ENCODE measurements around the gene TMEM272. TPM values are rescaled to one million over a fixed set of nuclear protein-coding genes. Genes with fewer than 3 reads are reported as not detected.
"Not testable (repeated sequence)": the region's sequence is repeated elsewhere in the genome, so short reads cannot be mapped to it uniquely, and the experiment has no call there.

TMEM272 gene
- polyA plus RNA-seq, 12 donors: 0.08 to 0.55 (median 0.17) TPM; not detected in 2

GRCh38 chr13:51825681-51826254 lies 19.2 kb downstream of the TMEM272 start:
- no peak for DNase-seq

- no peak for DNase-seq
Measured at GRCh38 chr13:51825165-51825592, 19.8 kb downstream of the TMEM272 start.

DNA sequence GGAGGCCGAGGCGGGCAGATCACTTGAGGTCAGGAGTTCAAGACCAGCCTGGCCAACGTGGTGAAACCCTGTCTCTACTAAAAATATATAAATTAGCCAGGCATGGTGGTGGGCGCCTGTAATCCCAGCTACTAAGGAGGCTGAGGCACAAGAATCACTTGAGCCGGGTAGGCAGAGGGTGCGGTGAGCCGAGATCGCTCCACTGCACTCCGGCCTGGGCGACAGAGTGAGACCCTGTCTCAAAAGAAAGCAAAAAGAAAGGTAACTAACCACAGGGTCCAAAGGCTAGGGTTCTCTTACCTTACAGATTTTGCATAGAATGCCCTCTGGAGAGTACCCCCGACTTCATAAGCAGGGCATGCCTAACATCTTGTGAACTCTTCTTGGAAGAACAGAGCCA lies 20.3 kb downstream of the TMEM272 start:
- DNase-seq: not testable (repeated sequence)

DNA sequence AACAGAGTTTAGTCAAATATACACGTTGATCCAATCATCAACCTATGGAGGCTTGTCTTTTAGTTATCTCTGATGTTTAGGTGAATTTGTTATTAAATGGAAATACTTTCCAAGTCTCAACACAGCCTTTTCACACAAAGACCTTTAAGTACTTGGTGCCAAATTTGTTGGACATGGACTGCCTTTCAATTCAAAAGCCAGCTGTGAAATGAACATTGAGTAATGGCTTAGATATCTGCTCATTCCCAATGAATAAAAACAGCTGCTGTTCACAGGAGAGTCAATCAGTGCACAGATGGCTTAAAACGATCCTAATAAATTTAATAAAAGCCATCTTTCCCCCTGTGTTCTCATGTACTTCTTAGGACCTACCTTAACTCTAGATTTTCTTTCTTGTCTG lies 21.1 kb downstream of the TMEM272 start:
- DNase-seq: no peak

DNA sequence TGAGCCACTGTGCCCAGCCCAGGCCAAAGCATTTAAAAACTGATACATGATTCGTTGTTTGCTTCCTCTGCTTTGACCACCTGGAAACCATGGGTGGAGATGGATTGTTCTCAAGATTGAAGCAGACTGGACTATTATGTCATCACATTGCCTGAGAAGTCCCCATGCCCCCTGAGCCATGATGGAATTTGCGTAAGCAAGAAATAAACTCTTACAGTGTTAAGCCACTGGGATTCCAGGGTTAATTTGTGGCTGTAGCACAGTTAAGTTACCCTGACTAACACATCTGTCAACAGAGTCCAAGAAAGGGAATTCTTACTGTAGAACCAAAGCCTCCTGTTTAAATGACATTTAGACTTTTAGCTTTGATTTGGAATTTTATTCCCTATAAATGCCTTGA lies 21.6 kb downstream of the TMEM272 start:
- DNase-seq: no peak

DNA sequence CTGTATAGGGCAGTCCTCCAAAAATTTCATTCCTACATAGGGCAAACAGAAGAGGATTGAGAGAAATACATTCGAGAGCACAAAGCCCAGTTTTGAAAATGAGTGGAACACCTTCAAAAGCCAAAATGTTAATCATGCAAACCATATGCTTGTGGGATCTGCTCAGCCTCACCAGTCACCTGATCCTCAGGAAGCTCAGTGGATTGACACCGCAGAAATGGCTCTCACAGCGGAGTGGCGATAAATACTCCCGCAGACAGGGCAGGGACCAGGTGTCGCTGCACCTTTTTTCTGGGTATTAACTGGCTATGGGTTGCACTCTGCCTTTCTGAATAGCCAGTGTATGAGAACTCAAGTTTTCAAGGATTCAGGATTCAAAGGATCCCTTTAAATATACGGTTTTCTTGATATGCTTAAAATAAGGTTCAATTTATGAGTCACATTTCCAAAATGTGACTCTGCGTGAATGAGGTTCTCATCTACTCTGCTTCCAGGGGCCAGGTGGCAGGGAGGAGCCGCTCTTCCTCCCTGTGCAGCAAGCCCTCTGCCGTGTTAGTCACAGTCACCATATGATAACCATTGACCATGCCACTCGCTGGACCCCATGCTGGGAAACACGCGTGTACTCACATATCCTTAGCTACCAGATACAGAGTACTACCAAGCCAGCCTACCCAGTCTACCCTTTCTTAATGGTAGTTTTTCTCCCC lies 22.7 kb downstream of the TMEM272 start:
- DNase-seq: no peak

DNA sequence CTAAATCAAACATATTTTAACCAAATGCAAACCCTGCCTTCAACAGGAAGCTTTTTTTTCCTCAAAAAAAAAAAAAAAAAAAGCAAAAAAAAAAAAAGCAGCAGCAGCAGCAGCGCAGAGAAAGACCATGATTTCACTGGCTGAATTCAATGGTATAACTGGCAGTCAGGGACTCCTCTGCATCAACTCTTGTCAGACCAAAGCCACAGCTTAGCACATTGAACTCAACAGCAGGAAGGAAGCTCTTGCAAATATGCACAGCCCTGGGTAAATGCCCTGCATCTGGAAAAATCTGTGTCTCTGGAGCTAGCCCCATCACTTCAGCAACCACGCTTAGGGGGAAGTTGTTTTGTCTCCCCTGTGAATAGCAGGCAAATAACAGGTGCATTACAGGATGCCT lies 23.4 kb downstream of the TMEM272 start:
- DNase-seq: no peak

GRCh38 chr13:51820016-51820597 lies 24.9 kb downstream of the TMEM272 start:
- no peak for DNase-seq

DNA sequence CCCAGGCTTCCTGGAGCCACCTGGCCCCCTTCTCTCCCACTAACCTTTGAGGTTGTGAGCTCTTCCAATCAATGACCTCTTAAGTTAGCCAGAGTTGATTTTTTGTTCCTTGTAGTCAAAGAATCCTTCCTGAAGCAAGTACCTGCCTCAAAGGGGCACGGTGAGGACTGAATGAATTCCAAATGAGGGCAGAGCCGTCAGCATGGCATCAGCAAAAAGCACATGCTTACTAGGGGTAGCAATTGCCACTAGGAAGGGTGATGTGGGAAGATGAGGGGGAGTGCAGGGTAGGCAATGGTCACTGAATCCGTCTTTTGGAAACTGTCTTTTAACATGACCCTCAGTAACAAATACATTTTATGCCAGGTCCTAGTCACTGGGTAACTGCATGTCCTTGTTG lies 25.4 kb downstream of the TMEM272 start:
- no peak for DNase-seq

GRCh38 chr13:51818781-51819511 lies 26.0 kb downstream of the TMEM272 start:
- DNase-seq: no peak

GRCh38 chr13:51818276-51818675 lies 26.7 kb downstream of the TMEM272 start:
- DNase-seq: no peak

- DNase-seq: no peak
Measured at GRCh38 chr13:51817717-51818116, 27.3 kb downstream of the TMEM272 start.

- no peak for DNase-seq
Measured at GRCh38 chr13:51816604-51817249, 28.2 kb downstream of the TMEM272 start.

DNA sequence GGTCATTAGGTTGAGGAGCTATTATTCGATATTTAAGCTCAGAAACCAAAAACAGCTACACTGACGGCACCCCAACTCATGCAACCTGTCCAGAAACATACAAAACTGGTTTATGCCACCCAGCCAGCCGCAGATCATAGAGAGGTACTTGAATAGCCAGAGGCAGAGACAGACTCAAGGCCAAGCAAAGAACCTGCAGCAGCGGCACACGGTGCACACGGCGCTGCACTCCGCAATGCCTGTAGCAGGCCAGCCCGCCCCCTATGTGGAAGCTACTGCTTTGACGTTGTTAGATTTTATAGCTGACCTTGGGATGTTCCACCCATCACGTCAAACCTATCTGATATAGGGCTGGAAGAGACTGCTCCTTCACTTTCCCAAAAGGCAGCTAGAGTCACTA lies 29.1 kb downstream of the TMEM272 start:
- no peak for DNase-seq

GRCh38 chr13:51814825-51815650 lies 29.9 kb downstream of the TMEM272 start:
- no peak for DNase-seq

- no peak for DNase-seq
Measured at GRCh38 chr13:51814071-51814470, 30.9 kb downstream of the TMEM272 start.

DNA sequence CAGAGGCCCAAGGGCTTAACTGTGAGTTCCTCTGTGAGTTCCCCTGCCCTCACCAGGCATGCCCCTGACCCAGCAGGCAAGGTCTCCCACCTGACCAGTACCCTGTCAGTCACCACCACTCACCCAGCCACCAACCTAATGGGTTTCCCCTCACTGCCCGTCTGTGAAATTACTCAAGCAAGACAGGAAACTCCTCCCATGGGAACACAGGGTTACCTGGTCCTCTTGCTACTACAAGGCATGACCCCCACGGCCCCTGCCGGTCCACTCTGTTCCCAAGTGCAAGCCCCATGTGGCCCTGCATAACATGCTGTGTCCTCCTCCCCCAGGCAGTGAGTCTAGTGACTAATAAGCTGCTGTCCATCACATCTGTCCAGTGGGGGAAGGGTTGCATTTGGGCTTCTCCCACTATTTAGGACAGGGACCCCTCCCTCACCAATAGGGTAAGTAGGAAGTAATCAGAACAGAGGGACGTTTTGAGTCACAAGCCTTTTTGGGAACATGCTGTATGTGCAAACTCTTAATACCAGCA lies 33.0 kb downstream of the TMEM272 start:
- DNase-seq: no peak

GRCh38 chr13:51811046-51811445 lies 33.9 kb downstream of the TMEM272 start:
- DNase-seq: no peak

DNA sequence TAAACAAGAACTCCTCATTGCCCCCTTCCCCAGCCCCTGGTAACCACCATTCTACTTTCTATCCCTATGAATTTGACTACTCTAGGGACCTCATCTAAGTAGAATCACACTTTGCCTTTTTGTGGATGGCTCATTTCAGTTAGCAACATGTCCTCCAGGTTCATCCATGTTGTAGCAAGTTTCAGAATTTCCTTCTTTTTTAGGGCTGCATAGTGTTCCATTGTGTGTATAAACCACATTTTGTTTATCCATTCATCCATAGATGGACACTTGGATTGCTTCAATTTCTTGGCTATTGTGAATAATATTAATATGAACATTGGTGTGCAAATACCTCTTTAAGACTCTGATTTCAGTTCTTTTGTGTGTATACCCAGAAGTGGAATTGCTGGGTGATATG lies 36.2 kb downstream of the TMEM272 start:
- no peak for DNase-seq

DNA sequence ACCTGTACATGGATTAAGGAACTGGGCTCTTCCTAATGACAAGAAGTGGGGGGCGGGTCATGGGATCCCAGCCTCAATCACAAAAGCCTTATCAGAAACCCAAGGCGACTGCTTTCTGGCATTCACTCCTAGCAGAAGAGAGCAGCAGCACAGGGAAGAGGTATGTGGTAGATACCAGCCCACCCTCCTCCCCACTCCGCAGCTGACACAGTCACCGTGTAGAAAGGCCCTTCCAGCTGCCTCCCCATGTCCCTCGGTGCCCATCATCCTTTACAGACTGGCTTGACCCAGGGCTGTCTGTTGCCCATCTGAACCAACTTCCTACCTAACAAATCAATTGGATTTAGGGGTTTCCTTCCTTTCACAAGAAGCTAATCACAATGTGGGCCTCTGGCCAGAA lies 37.9 kb downstream of the TMEM272 start:
- no peak for DNase-seq

- no peak for DNase-seq
Measured at GRCh38 chr13:51806566-51806965, 38.4 kb downstream of the TMEM272 start.
